ENCODE data around the gene ZNF648. TPM values are rescaled to one million over a fixed set of nuclear protein-coding genes. Genes with fewer than 3 reads are reported as not detected.

Gene ZNF648
- total RNA-seq, 3 donors from 2014 or later: 0.07 TPM; not detected in 2

- no peak for DNase-seq
- no peak for TF ChIP-seq CTCF (IDR thresholded peaks at IDR 0.05)
- H3K36me3 ChIP-seq (ENCODE audit: low read depth): no peaks in the 10 kb centered on the region
- intact Hi-C loops (cut with DNase I, micrococcal nuclease): no loop called here
- ATAC-seq: no peak
- H3K9me3 ChIP-seq: no peaks in the 10 kb centered on the region
- no peaks in the 10 kb centered on the region for H3K4me1 ChIP-seq (ENCODE audit: low read depth)
- no peak overlapping the region for H3K4me3 ChIP-seq
Observed at GRCh38 chr1:182071924-182072323, 10.4 kb upstream of the ZNF648 start.

- H3K36me3 ChIP-seq (ENCODE audit: low read depth): no peaks in the 10 kb centered on the region
- TF ChIP-seq CTCF (IDR thresholded peaks at IDR 0.05): peak; percentile 80
- no peak overlapping the region for H3K4me3 ChIP-seq
- no peaks in the 10 kb centered on the region for H3K4me1 ChIP-seq (ENCODE audit: low read depth)
- DNase-seq (peak; percentile 57 to 79 (median 71)), ATAC-seq (peak; percentile 97)
- intact Hi-C loops (cut with DNase I, micrococcal nuclease): no loop called here
- H3K9me3 ChIP-seq: no peaks in the 10 kb centered on the region
Observed at GRCh38 chr1:182069028-182069466, 7.5 kb upstream of the ZNF648 start.

GRCh38 chr1:182066934-182067333 lies 5.4 kb upstream of the ZNF648 start:
- Histone ChIP-seq H3K36me3 (ENCODE audit: low read depth) (no peaks in the 10 kb centered on the region), H3K9me3 (no peaks in the 10 kb centered on the region), H3K4me1 (ENCODE audit: low read depth) (no peaks in the 10 kb centered on the region), H3K4me3 (no peak overlapping the region)
- ATAC-seq (no peak), DNase-seq (no peak)
- TF ChIP-seq CTCF (IDR thresholded peaks at IDR 0.05): no peak
- intact Hi-C loops (cut with DNase I, micrococcal nuclease): no loop called here

GRCh38 chr1:182065126-182065845 lies 3.8 kb upstream of the ZNF648 start:
- H3K4me3 ChIP-seq: no peak overlapping the region
- no peak for ATAC-seq
- TF ChIP-seq CTCF (IDR thresholded peaks at IDR 0.05): no peak
- H3K9me3 ChIP-seq: no peaks in the 10 kb centered on the region
- DNase-seq: no peak
- H3K36me3 ChIP-seq (ENCODE audit: low read depth): no peaks in the 10 kb centered on the region
- intact Hi-C loops (cut with DNase I, micrococcal nuclease): no loop called here
- no peaks in the 10 kb centered on the region for H3K4me1 ChIP-seq (ENCODE audit: low read depth)

- intact Hi-C loops (cut with DNase I, micrococcal nuclease): no loop called here
Observed at GRCh38 chr1:182064611-182065010, 3.1 kb upstream of the ZNF648 start.

More at GRCh38 chr1:182064611-182065010, 3.1 kb upstream of the ZNF648 start:
- Histone ChIP-seq H3K9me3 (no peaks in the 10 kb centered on the region), H3K4me1 (ENCODE audit: low read depth) (no peaks in the 10 kb centered on the region), H3K36me3 (ENCODE audit: low read depth) (no peaks in the 10 kb centered on the region), H3K4me3 (no peak overlapping the region)
- DNase-seq (no peak), ATAC-seq (no peak)
- no peak for TF ChIP-seq CTCF (IDR thresholded peaks at IDR 0.05)
